ENCODE results near the gene ABO. TPM values are rescaled to one million over a fixed set of nuclear protein-coding genes. Genes with fewer than 3 reads are reported as not detected.
"Not testable (repeated sequence)": the region's sequence is repeated elsewhere in the genome, so short reads cannot be mapped to it uniquely, and the experiment has no call there.

Gene ABO
- total and polyA plus RNA-seq, 4 donors: 0.08 to 0.75 (median 0.10) TPM; not detected in 1

- TF ChIP-seq GABPA (IDR thresholded peaks at IDR 0.05 in 1 of 2, conservative IDR thresholded peaks at IDR 0.05 in 1 of 2) (no peak), HNF4G (IDR thresholded peaks at IDR 0.05) (no peak), FOXA2 (IDR thresholded peaks at IDR 0.05) (no peak), RXRA (IDR thresholded peaks at IDR 0.05) (no peak)
- TF ChIP-seq, protein P1, sequence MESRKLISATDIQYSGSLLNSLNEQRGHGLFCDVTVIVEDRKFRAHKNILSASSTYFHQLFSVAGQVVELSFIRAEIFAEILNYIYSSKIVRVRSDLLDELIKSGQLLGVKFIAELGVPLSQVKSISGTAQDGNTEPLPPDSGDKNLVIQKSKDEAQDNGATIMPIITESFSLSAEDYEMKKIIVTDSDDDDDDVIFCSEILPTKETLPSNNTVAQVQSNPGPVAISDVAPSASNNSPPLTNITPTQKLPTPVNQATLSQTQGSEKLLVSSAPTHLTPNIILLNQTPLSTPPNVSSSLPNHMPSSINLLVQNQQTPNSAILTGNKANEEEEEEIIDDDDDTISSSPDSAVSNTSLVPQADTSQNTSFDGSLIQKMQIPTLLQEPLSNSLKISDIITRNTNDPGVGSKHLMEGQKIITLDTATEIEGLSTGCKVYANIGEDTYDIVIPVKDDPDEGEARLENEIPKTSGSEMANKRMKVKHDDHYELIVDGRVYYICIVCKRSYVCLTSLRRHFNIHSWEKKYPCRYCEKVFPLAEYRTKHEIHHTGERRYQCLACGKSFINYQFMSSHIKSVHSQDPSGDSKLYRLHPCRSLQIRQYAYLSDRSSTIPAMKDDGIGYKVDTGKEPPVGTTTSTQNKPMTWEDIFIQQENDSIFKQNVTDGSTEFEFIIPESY (IDR thresholded peaks at IDR 0.05): no peak
Measured at GRCh38 chr9:133322701-133323100, 47.7 kb upstream of the ABO start (continued).

DNA sequence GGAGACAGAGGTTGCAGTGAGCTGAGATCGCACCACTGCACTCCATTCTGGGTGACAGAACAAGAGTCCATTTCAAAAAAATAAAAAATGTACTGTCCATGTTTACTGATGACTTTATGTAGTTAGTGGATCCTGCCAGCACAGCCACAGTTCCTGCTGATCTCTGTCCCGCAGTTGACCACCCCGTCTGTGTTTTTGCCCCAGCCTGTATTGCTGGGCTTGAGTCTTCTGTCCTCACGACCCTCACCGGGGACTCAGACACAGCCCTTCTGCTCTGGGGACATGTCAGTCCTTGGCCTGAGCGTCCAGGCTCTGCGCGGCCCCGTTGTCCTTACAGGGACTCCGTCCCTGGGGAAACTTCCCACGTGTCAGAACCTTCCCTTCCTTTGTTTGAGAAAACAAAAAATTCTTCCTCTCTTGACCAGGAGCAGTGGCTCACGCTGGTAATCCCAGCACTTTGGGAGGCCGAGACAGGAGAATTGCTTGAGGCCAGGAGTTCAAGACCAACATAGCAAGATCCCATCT is 46.5 kb upstream of the ABO start:
- Histone ChIP-seq H3K4me3 (ENCODE audit: low read depth in 1 of 3, low read length in 3 of 3) (no peak overlapping the region), H3K27ac (ENCODE audit: low read depth in 1 of 2, low read length in 2 of 2) (no peak overlapping the region), H3K27me3 (ENCODE audit: control insufficient read depth in 4 of 4, insufficient read depth in 4 of 4, low read length in 3 of 4) (no peaks in the 10 kb centered on the region), H3K9me3 (ENCODE audit: control insufficient read depth in 4 of 4, low read length in 3 of 4) (no peaks in the 10 kb centered on the region), H3K4me1 (ENCODE audit: control insufficient read depth in 4 of 4, insufficient read depth in 4 of 4, low read length in 3 of 4) (no peaks in the 10 kb centered on the region), H3K36me3 (ENCODE audit: control insufficient read depth in 4 of 4, insufficient read depth in 3 of 4, low read depth in 1 of 4, low read length in 3 of 4) (no peaks in the 10 kb centered on the region), H3K9ac (ENCODE audit: low read depth in 1 of 2, low read length in 2 of 2) (no peak overlapping the region)
- 86% methylated on average over 13 of the region's 13 CpGs for WGBS
- TF ChIP-seq RAD21 (IDR thresholded peaks at IDR 0.05) (no peak), JUND (IDR thresholded peaks at IDR 0.05) (no peak), NR2F2 (IDR thresholded peaks at IDR 0.05) (no peak)
- no peak for DNase-seq (ENCODE audit: low spot score)

DNA sequence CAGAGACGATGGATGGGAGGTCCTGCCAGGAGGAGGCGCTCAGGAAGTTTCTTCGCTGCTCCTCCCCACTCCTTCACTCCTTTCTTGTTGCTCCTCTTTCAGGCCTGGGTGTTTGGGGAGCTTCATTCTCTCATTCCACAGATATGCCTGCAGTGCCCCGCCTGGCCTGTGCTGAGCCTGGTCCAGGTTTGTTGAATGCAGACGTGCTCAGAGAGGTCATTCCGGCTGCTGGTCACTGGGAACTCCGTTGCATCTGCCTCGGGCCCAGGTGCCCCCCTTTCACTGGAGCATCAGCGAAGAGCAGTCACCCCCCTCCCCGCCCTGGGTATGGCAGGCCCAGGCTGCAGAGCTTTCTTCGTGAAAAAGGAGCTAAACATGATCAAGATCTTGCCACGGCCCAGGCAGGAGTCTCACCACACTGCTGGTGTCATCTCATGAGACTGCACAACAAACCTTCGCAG is 45.5 kb upstream of the ABO start:
- 90% methylated on average over 13 of the region's 13 CpGs for WGBS
- H3K9me3 ChIP-seq (ENCODE audit: control insufficient read depth in 4 of 4, low read length in 3 of 4): no peaks in the 10 kb centered on the region
- H3K27me3 ChIP-seq (ENCODE audit: control insufficient read depth in 4 of 4, insufficient read depth in 4 of 4, low read length in 3 of 4): no peaks in the 10 kb centered on the region
- H3K4me1 ChIP-seq (ENCODE audit: control insufficient read depth in 4 of 4, insufficient read depth in 4 of 4, low read length in 3 of 4): no peaks in the 10 kb centered on the region
- no peak for DNase-seq (ENCODE audit: low spot score)
- no peak overlapping the region for H3K4me3 ChIP-seq (ENCODE audit: low read depth in 1 of 3, low read length in 3 of 3)
- H3K27ac ChIP-seq (ENCODE audit: low read depth in 1 of 2, low read length in 2 of 2): no peak overlapping the region
- no peak overlapping the region for H3K9ac ChIP-seq (ENCODE audit: low read depth in 1 of 2, low read length in 2 of 2)
- no peaks in the 10 kb centered on the region for H3K36me3 ChIP-seq (ENCODE audit: control insufficient read depth in 4 of 4, insufficient read depth in 3 of 4, low read depth in 1 of 4, low read length in 3 of 4)
- TF ChIP-seq GABPA (IDR thresholded peaks at IDR 0.05 in 1 of 2, conservative IDR thresholded peaks at IDR 0.05 in 1 of 2) (no peak), HNF4G (IDR thresholded peaks at IDR 0.05) (no peak), JUND (IDR thresholded peaks at IDR 0.05) (no peak), RXRA (IDR thresholded peaks at IDR 0.05) (no peak), RAD21 (IDR thresholded peaks at IDR 0.05) (no peak), YY1 (IDR thresholded peaks at IDR 0.05) (no peak), TAF1 (conservative IDR thresholded peaks at IDR 0.05) (no peak)
- TF ChIP-seq, protein P1 (IDR thresholded peaks at IDR 0.05): no peak
- TF ChIP-seq, protein P2, sequence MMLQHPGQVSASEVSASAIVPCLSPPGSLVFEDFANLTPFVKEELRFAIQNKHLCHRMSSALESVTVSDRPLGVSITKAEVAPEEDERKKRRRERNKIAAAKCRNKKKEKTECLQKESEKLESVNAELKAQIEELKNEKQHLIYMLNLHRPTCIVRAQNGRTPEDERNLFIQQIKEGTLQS (IDR thresholded peaks at IDR 0.05): no peak

DNA sequence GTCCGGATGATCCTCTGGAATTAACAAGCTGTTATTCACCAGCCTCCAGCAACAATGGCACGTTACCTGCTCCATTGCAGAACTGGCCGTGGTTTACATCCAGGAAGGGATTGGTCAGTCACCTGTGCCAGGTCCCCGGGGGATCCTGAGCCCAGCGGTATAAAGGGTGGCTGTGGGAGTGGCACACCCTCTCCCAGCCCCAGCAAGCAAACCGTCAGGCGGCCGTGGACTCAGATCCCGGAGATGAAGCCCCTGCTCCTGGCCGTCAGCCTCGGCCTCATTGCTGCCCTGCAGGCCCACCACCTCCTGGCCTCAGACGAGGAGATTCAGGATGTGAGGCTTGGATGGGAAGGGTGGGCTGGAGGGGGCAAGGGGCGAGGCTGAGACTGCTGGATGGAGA is 42.5 kb upstream of the ABO start:
- H3K9ac ChIP-seq (ENCODE audit: low read depth in 1 of 2, low read length in 2 of 2); H3K27ac ChIP-seq (ENCODE audit: low read depth in 1 of 2, low read length in 2 of 2); H3K9me3 ChIP-seq (ENCODE audit: control insufficient read depth in 4 of 4, low read length in 3 of 4); H3K36me3 ChIP-seq (ENCODE audit: control insufficient read depth in 4 of 4, insufficient read depth in 3 of 4, low read depth in 1 of 4, low read length in 3 of 4); H3K4me3 ChIP-seq (ENCODE audit: low read depth in 1 of 3, low read length in 3 of 3); H3K27me3 ChIP-seq (ENCODE audit: control insufficient read depth in 4 of 4, insufficient read depth in 4 of 4, low read length in 3 of 4); DNase-seq (ENCODE audit: low spot score); H3K4me1 ChIP-seq (ENCODE audit: control insufficient read depth in 4 of 4, insufficient read depth in 4 of 4, low read length in 3 of 4): not testable (repeated sequence)
- 85% methylated on average over 13 of the region's 13 CpGs for WGBS
